Esophagus squamous epithelium (tissue), 4 donors: ENCODE results near the gene GLG1.

Experiments used
- POLR2A ChIP-seq, 4 donors: fragments of 450-650 bp; IDR thresholded peaks; one replicate each; pipeline ENCODE4 v1.6.1; 2017; ENCODE audit warnings: antibody characterized with exemption in 4 of 4, mild to moderate bottlenecking in 4 of 4, moderate library complexity in 3 of 4
- TF ChIP-seq, protein P1 (sequence below), 6 experiments: fragments of 450-650 bp in 4 of 6; fragments of 200-600 bp in 2 of 6; sonication (generic) in 2 of 6; IDR thresholded peaks; one replicate each; pipeline ENCODE4 v1.5.1; 2016 to 2019; ENCODE audit warnings: antibody characterized with exemption in 6 of 6, mild to moderate bottlenecking in 4 of 6, moderate library complexity in 4 of 6

DNA sequence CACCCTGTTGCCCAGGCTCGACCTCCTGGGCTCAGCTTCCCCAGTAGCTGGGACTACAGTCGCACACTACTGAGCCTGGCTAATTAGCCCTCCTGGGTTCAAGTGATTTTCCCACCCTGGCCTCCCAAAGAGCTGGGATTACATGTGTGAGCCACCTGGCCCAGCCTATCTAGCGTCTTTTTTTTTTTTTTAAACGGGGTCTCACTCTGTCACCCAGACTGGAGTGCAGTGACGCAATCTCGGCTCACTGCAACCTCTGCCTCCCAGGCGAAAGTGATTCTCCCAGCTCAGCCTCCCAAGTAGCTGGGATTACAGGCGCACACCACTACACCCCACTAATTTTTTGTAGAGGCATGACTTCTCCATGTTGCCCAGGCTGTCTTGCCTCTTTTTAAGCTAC, 33.3 kb downstream of the GLG1 start:
- no peak for TF ChIP-seq POLR2A (IDR thresholded peaks at IDR 0.05)
- TF ChIP-seq, protein P1, sequence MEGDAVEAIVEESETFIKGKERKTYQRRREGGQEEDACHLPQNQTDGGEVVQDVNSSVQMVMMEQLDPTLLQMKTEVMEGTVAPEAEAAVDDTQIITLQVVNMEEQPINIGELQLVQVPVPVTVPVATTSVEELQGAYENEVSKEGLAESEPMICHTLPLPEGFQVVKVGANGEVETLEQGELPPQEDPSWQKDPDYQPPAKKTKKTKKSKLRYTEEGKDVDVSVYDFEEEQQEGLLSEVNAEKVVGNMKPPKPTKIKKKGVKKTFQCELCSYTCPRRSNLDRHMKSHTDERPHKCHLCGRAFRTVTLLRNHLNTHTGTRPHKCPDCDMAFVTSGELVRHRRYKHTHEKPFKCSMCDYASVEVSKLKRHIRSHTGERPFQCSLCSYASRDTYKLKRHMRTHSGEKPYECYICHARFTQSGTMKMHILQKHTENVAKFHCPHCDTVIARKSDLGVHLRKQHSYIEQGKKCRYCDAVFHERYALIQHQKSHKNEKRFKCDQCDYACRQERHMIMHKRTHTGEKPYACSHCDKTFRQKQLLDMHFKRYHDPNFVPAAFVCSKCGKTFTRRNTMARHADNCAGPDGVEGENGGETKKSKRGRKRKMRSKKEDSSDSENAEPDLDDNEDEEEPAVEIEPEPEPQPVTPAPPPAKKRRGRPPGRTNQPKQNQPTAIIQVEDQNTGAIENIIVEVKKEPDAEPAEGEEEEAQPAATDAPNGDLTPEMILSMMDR (IDR thresholded peaks at IDR 0.05), result no peak
